Epidermal melanocyte (primary cell): ENCODE measurements around the gene ANP32A.

ENCODE experiments used
- DNase-seq: peaks from one replicate; pipeline ENCODE4 v3.0.0; 2011; ENCODE audit warnings: low spot score; ENCODE audit not compliant: insufficient read length

ANP32A gene

GRCh38 chr15:68755731-68756130 is 65.0 kb downstream of the ANP32A start:
- no peak for DNase-seq

GRCh38 chr15:68751622-68752021 is 69.1 kb downstream of the ANP32A start:
- DNase-seq: no peak

GRCh38 chr15:68749793-68750192 is 70.9 kb downstream of the ANP32A start:
- peak; percentile 42 for DNase-seq

GRCh38 chr15:68749365-68749764 is 71.3 kb downstream of the ANP32A start:
- DNase-seq: no peak

GRCh38 chr15:68743256-68743655 is 77.4 kb downstream of the ANP32A start:
- no peak for DNase-seq

GRCh38 chr15:68739390-68740080 is 81.2 kb downstream of the ANP32A start:
- DNase-seq: no peak

GRCh38 chr15:68735610-68736009 is 85.1 kb downstream of the ANP32A start:
- DNase-seq: no peak

GRCh38 chr15:68734881-68735280 is 85.8 kb downstream of the ANP32A start:
- DNase-seq: no peak

GRCh38 chr15:68734352-68734751 is 86.3 kb downstream of the ANP32A start:
- no peak for DNase-seq

GRCh38 chr15:68733666-68734065 is 87.0 kb downstream of the ANP32A start:
- no peak for DNase-seq

GRCh38 chr15:68732451-68732850 is 88.2 kb downstream of the ANP32A start:
- no peak for DNase-seq

- no peak for DNase-seq
Measured at GRCh38 chr15:68730976-68731897, 89.5 kb downstream of the ANP32A start.

GRCh38 chr15:68730471-68730919 is 90.2 kb downstream of the ANP32A start:
- DNase-seq: no peak

GRCh38 chr15:68729789-68730411 is 90.8 kb downstream of the ANP32A start:
- DNase-seq: no peak
